Lower leg skin (tissue), 3 donors: ENCODE results near the gene RAPGEF1.

Experiments
- POLR2A ChIP-seq, 2 donors: fragments of 450-650 bp; IDR thresholded peaks; one replicate each; pipeline ENCODE4 v1.6.1; 2016 to 2017; ENCODE audit warnings: antibody characterized with exemption in 2 of 2, mild to moderate bottlenecking in 1 of 2, moderate library complexity in 1 of 2
- TF ChIP-seq, protein P1 (sequence below), 3 donors: fragments of 450-650 bp; IDR thresholded peaks; one replicate each; pipeline ENCODE4 v1.5.1; 2016; ENCODE audit warnings: antibody characterized with exemption in 3 of 3, mild to moderate bottlenecking in 3 of 3, moderate library complexity in 2 of 3

DNA sequence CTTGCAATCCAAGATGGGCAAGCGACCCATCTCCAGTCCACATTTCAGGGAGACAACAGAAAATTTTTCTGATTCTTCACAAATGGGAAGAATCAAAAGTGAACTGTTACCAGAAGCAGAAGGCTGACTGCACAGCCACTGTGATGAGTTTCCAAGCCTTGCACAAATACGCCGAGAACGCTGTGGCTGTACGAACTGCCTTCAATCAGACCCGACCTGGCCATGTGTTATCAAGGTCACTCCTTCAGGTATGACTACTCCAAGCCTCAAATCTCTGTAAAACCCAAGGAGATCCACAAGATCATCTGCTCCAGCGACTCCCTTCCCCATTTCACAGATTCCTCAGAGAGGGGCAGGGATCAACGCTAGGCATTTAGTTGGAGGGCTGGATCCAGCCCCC is 26.9 kb downstream of the RAPGEF1 start:
- TF ChIP-seq, protein P1, sequence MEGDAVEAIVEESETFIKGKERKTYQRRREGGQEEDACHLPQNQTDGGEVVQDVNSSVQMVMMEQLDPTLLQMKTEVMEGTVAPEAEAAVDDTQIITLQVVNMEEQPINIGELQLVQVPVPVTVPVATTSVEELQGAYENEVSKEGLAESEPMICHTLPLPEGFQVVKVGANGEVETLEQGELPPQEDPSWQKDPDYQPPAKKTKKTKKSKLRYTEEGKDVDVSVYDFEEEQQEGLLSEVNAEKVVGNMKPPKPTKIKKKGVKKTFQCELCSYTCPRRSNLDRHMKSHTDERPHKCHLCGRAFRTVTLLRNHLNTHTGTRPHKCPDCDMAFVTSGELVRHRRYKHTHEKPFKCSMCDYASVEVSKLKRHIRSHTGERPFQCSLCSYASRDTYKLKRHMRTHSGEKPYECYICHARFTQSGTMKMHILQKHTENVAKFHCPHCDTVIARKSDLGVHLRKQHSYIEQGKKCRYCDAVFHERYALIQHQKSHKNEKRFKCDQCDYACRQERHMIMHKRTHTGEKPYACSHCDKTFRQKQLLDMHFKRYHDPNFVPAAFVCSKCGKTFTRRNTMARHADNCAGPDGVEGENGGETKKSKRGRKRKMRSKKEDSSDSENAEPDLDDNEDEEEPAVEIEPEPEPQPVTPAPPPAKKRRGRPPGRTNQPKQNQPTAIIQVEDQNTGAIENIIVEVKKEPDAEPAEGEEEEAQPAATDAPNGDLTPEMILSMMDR (IDR thresholded peaks at IDR 0.05): no peak
- TF ChIP-seq POLR2A (IDR thresholded peaks at IDR 0.05): no peak
